DND-41 (cell line): ENCODE results near the gene SLC6A11.

ENCODE experiments used
- ATAC-seq: fragments of 200-7000 bp; cut with Tn5 transposase; 3 replicates; pipeline ENCODE4 v1.9.1; 2021; ENCODE audit warnings: low read depth; ENCODE audit not compliant: insufficient read depth
- DNase-seq: peaks from one replicate; pipeline ENCODE4 v3.0.0-alpha.2; 2020
- H2AFZ ChIP-seq: 2 replicates; pipeline ENCODE4 v1.6.0; 2012; ENCODE audit warnings: low read depth, low read length
- H3K27ac ChIP-seq: 2 replicates; pipeline ENCODE4 v1.5.1; 2012; ENCODE audit warnings: low read length, inconsistent platforms
- H3K27me3 ChIP-seq: fragments of 200-600 bp; sonication (generic); 2 replicates; pipeline ENCODE4 v1.6.0; 2012; ENCODE audit warnings: low read length, mild to moderate bottlenecking, inconsistent platforms; ENCODE audit not compliant: insufficient read depth, poor library complexity
- H3K36me3 ChIP-seq: 2 replicates; pipeline ENCODE4 v1.5.1; 2012; ENCODE audit warnings: low read length, inconsistent platforms; ENCODE audit not compliant: insufficient read depth
- H3K4me1 ChIP-seq: 2 replicates; pipeline ENCODE4 v1.5.1; 2012; ENCODE audit warnings: mild to moderate bottlenecking, low read length; ENCODE audit not compliant: insufficient read depth
- H3K4me2 ChIP-seq: 2 replicates; pipeline ENCODE4 v1.6.0; 2012; ENCODE audit warnings: mild to moderate bottlenecking, moderate library complexity, low read length, inconsistent platforms; ENCODE audit not compliant: insufficient read depth
- H3K4me3 ChIP-seq, 2 experiments: fragments of 200-600 bp in 1 of 2; shearing (Covaris generic) in 1 of 2; 2 replicates each; pipeline ENCODE4 v1.5.1; 2012 to 2016; ENCODE audit warnings: inconsistent platforms in 2 of 2, low read length in 2 of 2, mild to moderate bottlenecking in 2 of 2, low read depth in 1 of 2, moderate library complexity in 1 of 2
- H3K79me2 ChIP-seq: 2 replicates; pipeline ENCODE4 v1.6.0; 2012; ENCODE audit warnings: low read length, inconsistent platforms; ENCODE audit not compliant: insufficient read depth
- H3K9ac ChIP-seq: 2 replicates; pipeline ENCODE4 v1.6.0; 2012; ENCODE audit warnings: low read depth, mild to moderate bottlenecking, inconsistent platforms, low read length, moderate library complexity
- H3K9me3 ChIP-seq: 2 replicates; pipeline ENCODE4 v1.5.1; 2012; ENCODE audit warnings: low read length, moderate library complexity, mild to moderate bottlenecking, inconsistent platforms; ENCODE audit not compliant: insufficient read depth, severe bottlenecking
- H4K20me1 ChIP-seq: 2 replicates; pipeline ENCODE4 v1.6.0; 2012; ENCODE audit warnings: low read length; ENCODE audit not compliant: insufficient read depth
- EZH2 ChIP-seq: IDR thresholded peaks from 3 replicates; pipeline ENCODE4 v1.6.1; 2012; ENCODE audit warnings: borderline replicate concordance, low read depth, mild to moderate bottlenecking, moderate library complexity, low read length, inconsistent platforms; ENCODE audit not compliant: severe bottlenecking
- TF ChIP-seq, protein P1 (sequence below): IDR thresholded peaks from 2 replicates; pipeline ENCODE4 v1.5.1; 2012; ENCODE audit warnings: borderline replicate concordance, low read length, moderate library complexity, mild to moderate bottlenecking; ENCODE audit not compliant: poor library complexity, severe bottlenecking; ENCODE audit errors: extremely low read depth

Gene SLC6A11

DNA sequence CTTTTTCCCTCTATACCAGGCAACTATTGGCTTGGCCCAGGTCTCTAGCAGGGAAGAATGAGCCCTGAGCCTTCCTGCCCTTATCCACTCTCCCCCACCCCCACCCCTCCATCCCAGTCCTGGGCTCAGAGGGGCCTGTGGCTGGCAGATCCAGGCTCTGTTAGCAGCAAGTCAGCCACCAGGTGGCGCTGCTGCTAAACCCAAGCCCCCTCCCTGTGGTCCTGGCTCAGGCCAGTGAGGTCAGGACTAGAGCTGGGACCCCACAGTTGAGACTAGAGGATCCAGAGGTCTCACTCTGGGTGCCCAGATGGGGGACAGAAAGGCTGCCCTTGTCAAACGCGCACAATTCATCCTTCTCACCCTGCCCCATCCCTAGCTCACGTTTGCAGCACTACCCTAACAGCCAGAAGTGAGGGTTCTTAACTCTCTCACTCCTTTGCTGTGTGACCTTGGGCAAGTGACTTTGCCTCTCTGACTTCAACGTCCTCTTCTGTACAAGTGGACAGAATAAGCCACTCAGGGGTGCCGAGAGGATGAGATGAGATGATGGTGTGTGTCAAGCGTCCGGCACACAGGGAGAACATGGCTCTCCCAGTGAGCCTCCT, 129.8 kb downstream of the SLC6A11 start:
- no peaks in the 10 kb centered on the region for H3K27me3 ChIP-seq
- no peak overlapping the region for H3K4me2 ChIP-seq
- H4K20me1 ChIP-seq, result no peaks in the 10 kb centered on the region
- H3K9ac ChIP-seq, result no peak overlapping the region
- TF ChIP-seq EZH2, result no peak
- TF ChIP-seq, protein P1, sequence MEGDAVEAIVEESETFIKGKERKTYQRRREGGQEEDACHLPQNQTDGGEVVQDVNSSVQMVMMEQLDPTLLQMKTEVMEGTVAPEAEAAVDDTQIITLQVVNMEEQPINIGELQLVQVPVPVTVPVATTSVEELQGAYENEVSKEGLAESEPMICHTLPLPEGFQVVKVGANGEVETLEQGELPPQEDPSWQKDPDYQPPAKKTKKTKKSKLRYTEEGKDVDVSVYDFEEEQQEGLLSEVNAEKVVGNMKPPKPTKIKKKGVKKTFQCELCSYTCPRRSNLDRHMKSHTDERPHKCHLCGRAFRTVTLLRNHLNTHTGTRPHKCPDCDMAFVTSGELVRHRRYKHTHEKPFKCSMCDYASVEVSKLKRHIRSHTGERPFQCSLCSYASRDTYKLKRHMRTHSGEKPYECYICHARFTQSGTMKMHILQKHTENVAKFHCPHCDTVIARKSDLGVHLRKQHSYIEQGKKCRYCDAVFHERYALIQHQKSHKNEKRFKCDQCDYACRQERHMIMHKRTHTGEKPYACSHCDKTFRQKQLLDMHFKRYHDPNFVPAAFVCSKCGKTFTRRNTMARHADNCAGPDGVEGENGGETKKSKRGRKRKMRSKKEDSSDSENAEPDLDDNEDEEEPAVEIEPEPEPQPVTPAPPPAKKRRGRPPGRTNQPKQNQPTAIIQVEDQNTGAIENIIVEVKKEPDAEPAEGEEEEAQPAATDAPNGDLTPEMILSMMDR, result peak; percentile 89
- no peak overlapping the region for H3K27ac ChIP-seq
- DNase-seq (peak; percentile 68), ATAC-seq (peak; percentile 98)
- no peaks in the 10 kb centered on the region for H3K9me3 ChIP-seq
- H3K4me3 ChIP-seq, result no peak overlapping the region
- no peaks in the 10 kb centered on the region for H3K36me3 ChIP-seq
- no peaks in the 10 kb centered on the region for H3K4me1 ChIP-seq
- no peaks in the 10 kb centered on the region for H3K79me2 ChIP-seq
- H2AFZ ChIP-seq, result no peak overlapping the region

- DNase-seq (no peak), ATAC-seq (no peak)
- no peaks in the 10 kb centered on the region for H3K27me3 ChIP-seq
- no peak overlapping the region for H3K9ac ChIP-seq
- no peak for TF ChIP-seq EZH2
- TF ChIP-seq, protein P1, result no peak
- no peaks in the 10 kb centered on the region for H4K20me1 ChIP-seq
- no peaks in the 10 kb centered on the region for H3K9me3 ChIP-seq
- no peak overlapping the region for H3K4me2 ChIP-seq
- H3K4me3 ChIP-seq, result no peak overlapping the region
- no peaks in the 10 kb centered on the region for H3K4me1 ChIP-seq
- H2AFZ ChIP-seq, result no peak overlapping the region
- H3K36me3 ChIP-seq, result no peaks in the 10 kb centered on the region
- H3K79me2 ChIP-seq, result no peaks in the 10 kb centered on the region
- H3K27ac ChIP-seq, result no peak overlapping the region
Measured at GRCh38 chr3:10946526-10946925, 130.5 kb downstream of the SLC6A11 start.

GRCh38 chr3:10948326-10948725, 132.3 kb downstream of the SLC6A11 start:
- no peak overlapping the region for H2AFZ ChIP-seq
- no peak for ATAC-seq

More at GRCh38 chr3:10948326-10948725, 132.3 kb downstream of the SLC6A11 start:
- TF ChIP-seq EZH2, result no peak
- TF ChIP-seq, protein P1, result no peak
- Histone ChIP-seq H3K27ac (no peak overlapping the region), H4K20me1 (no peaks in the 10 kb centered on the region), H3K4me2 (no peak overlapping the region), H3K9ac (no peak overlapping the region), H3K36me3 (no peaks in the 10 kb centered on the region), H3K79me2 (no peaks in the 10 kb centered on the region), H3K4me3 (no peak overlapping the region), H3K27me3 (no peaks in the 10 kb centered on the region), H3K4me1 (no peaks in the 10 kb centered on the region), H3K9me3 (no peaks in the 10 kb centered on the region)
- DNase-seq, result no peak
